GM23338 (cell line): ENCODE data around the gene ZSCAN1. TPM values are rescaled to one million over a fixed set of nuclear protein-coding genes. Genes with fewer than 3 reads are reported as not detected.

Experiments used
- ATAC-seq: fragments of 200-7000 bp; cut with Tn5 transposase; 3 replicates; pipeline ENCODE4 v1.9.1; 2020
- DNase-seq: peaks from one replicate; pipeline ENCODE4 v3.0.0-alpha.2; 2015; ENCODE audit warnings: low spot score
- H2AFZ ChIP-seq: fragments of 200-600 bp; sonication (generic); 2 replicates; pipeline ENCODE4 v1.8.0; 2016; ENCODE audit warnings: antibody characterized with exemption, mild to moderate bottlenecking, moderate library complexity
- H3F3A ChIP-seq: fragments of 200-600 bp; sonication (generic); replicated peaks from 2 replicates; pipeline ENCODE4 v1.8.0; 2017; ENCODE audit warnings: antibody characterized with exemption, mixed run types, low read depth
- H3K27ac ChIP-seq: fragments of 200-600 bp; sonication (generic); 2 replicates; pipeline ENCODE4 v1.6.1; 2016; ENCODE audit warnings: low read depth
- H3K27me3 ChIP-seq: fragments of 200-600 bp; sonication (generic); 2 replicates; pipeline ENCODE4 v1.8.0; 2016; ENCODE audit warnings: mild to moderate bottlenecking, mixed run types, moderate library complexity; ENCODE audit not compliant: insufficient read depth
- H3K36me3 ChIP-seq: fragments of 200-600 bp; sonication (generic); 2 replicates; pipeline ENCODE4 v1.8.0; 2016; ENCODE audit warnings: mild to moderate bottlenecking; ENCODE audit not compliant: insufficient read depth
- H3K4me1 ChIP-seq: fragments of 200-600 bp; sonication (generic); 2 replicates; pipeline ENCODE4 v1.8.0; 2016; ENCODE audit warnings: mild to moderate bottlenecking, moderate library complexity; ENCODE audit not compliant: insufficient read depth
- H3K4me2 ChIP-seq: fragments of 200-600 bp; sonication (generic); 2 replicates; pipeline ENCODE4 v1.7.1; 2017; ENCODE audit warnings: mixed run types
- H3K4me3 ChIP-seq: fragments of 200-600 bp; sonication (generic); 2 replicates; pipeline ENCODE4 v1.6.1; 2016; ENCODE audit warnings: mixed run types
- H3K79me2 ChIP-seq: fragments of 200-600 bp; sonication (generic); replicated peaks from 2 replicates; pipeline ENCODE4 v1.8.0; 2017; ENCODE audit warnings: mild to moderate bottlenecking; ENCODE audit not compliant: insufficient read depth
- H3K9me2 ChIP-seq: fragments of 200-600 bp; sonication (generic); 2 replicates; pipeline ENCODE4 v1.8.0; 2017; ENCODE audit not compliant: insufficient read depth
- H4K20me1 ChIP-seq: fragments of 200-600 bp; sonication (generic); replicated peaks from 2 replicates; pipeline ENCODE4 v1.8.0; 2017; ENCODE audit warnings: mild to moderate bottlenecking; ENCODE audit not compliant: insufficient read depth
- H3K27ac Mint-ChIP-seq: 2 replicates; pipeline ENCODE4 v1.8.0; 2020; ENCODE audit warnings: inconsistent platforms, mild to moderate bottlenecking, moderate library complexity, mixed read lengths
- H3K27me3 Mint-ChIP-seq: 3 replicates; pipeline ENCODE4 v1.8.0; 2022; ENCODE audit warnings: low read depth, mild to moderate bottlenecking, moderate library complexity, mixed read lengths, inconsistent platforms; ENCODE audit not compliant: insufficient read depth, poor library complexity
- H3K36me3 Mint-ChIP-seq: 3 replicates; pipeline ENCODE4 v1.8.0; 2021; ENCODE audit warnings: low read depth, mild to moderate bottlenecking, inconsistent platforms, moderate library complexity, mixed read lengths
- H3K4me1 Mint-ChIP-seq: 3 replicates; pipeline ENCODE4 v1.8.0; 2020; ENCODE audit warnings: mild to moderate bottlenecking, inconsistent platforms, mixed read lengths
- H3K4me3 Mint-ChIP-seq: 3 replicates; pipeline ENCODE4 v1.8.0; 2021; ENCODE audit warnings: moderate library complexity, mild to moderate bottlenecking, inconsistent platforms, mixed read lengths
- H3K9me3 Mint-ChIP-seq: 3 replicates; pipeline ENCODE4 v1.8.0; 2020; ENCODE audit warnings: moderate library complexity, mild to moderate bottlenecking, inconsistent platforms, mixed read lengths
- CREB1 ChIP-seq: fragments of 250-450 bp; sonication (Bioruptor Pico); IDR thresholded peaks from 2 replicates; pipeline ENCODE4 v1.5.0; 2020; ENCODE audit warnings: low read depth, mild to moderate bottlenecking, moderate library complexity
- CTCF ChIP-seq, 2 experiments: fragments of 200-600 bp in 1 of 2; sonication (generic) in 1 of 2; conservative IDR thresholded peaks; 2 replicates each; pipeline versions ENCODE4 v1.5.1 to v1.6.1; 2016 to 2017; ENCODE audit warnings: antibody characterized with exemption in 2 of 2, low read depth in 2 of 2, mild to moderate bottlenecking in 2 of 2, moderate library complexity in 1 of 2
- ETS1 ChIP-seq: IDR thresholded peaks from 2 replicates; pipeline ENCODE4 v1.6.1; 2016; ENCODE audit warnings: antibody characterized with exemption
- EZH2 ChIP-seq: fragments of 200-600 bp; sonication (generic); IDR thresholded peaks from one replicate; pipeline ENCODE4 v1.8.0; 2017; ENCODE audit warnings: antibody characterized with exemption, mild to moderate bottlenecking, low read depth; ENCODE audit not compliant: unreplicated experiment
- EZH2phosphoT487 ChIP-seq: fragments of 200-600 bp; sonication (generic); IDR thresholded peaks from one replicate; pipeline ENCODE4 v1.8.1; 2018; ENCODE audit warnings: antibody characterized with exemption; ENCODE audit not compliant: unreplicated experiment
- JUNB ChIP-seq: IDR thresholded peaks from one replicate; pipeline ENCODE4 v1.6.1; 2016; ENCODE audit warnings: antibody characterized with exemption; ENCODE audit not compliant: unreplicated experiment
- NANOG ChIP-seq: IDR thresholded peaks from 2 replicates; pipeline ENCODE4 v1.6.1; 2016; ENCODE audit warnings: antibody characterized with exemption, borderline replicate concordance
- POLR2AphosphoS5 ChIP-seq: IDR thresholded peaks from 2 replicates; pipeline ENCODE4 v1.6.1; 2016; ENCODE audit warnings: antibody characterized with exemption, low read depth
- REST ChIP-seq: IDR thresholded peaks from one replicate; pipeline ENCODE4 v1.6.1; 2018; ENCODE audit warnings: antibody characterized with exemption; ENCODE audit not compliant: unreplicated experiment
- STAT1 ChIP-seq: IDR thresholded peaks from one replicate; pipeline ENCODE4 v1.6.1; 2016; ENCODE audit warnings: antibody characterized with exemption; ENCODE audit not compliant: unreplicated experiment
- ZNF114 ChIP-seq: fragments of 250-450 bp; sonication (Bioruptor Pico); IDR thresholded peaks from 2 replicates; pipeline ENCODE4 v1.5.0; 2020; ENCODE audit warnings: mild to moderate bottlenecking, moderate library complexity
- ZNF331 ChIP-seq: fragments of 250-450 bp; sonication (Bioruptor Pico); IDR thresholded peaks from 2 replicates; pipeline ENCODE4 v1.5.0; 2020; ENCODE audit warnings: low read depth, mild to moderate bottlenecking, moderate library complexity
- ZNF462 ChIP-seq: fragments of 250-450 bp; sonication (Bioruptor Pico); IDR thresholded peaks from 2 replicates; pipeline ENCODE4 v1.5.0; 2020; ENCODE audit warnings: mild to moderate bottlenecking, moderate library complexity
- polyA plus RNA-seq: library from polyadenylated mRNA; unstranded; fragments of >200 nt; fragmentation: Nextera tagmentation; extraction: Ambion mirVana; gene quantifications from 2 replicates; pipeline ENCODE4 v1.2.1, GENCODE V29; 2016
- total RNA-seq: library from RNA; depleted of rRNA; stranded (reverse); fragments of >200 nt; shearing (Covaris generic); gene quantifications from 2 replicates; pipeline ENCODE4 v1.2.3, GENCODE V29; 2014

ZSCAN1 gene
- total and polyA plus RNA-seq, 2 experiments from 2014 or later: 1.5 to 3.9 TPM

GRCh38 chr19:58052256-58052655, 18.4 kb downstream of the ZSCAN1 start:
- Mint-ChIP-seq H3K27me3 (peaks cover 14% of the 10 kb centered on the region), H3K4me3 (no peak overlapping the region), H3K27ac (no peak overlapping the region), H3K4me1 (no peaks in the 10 kb centered on the region; the same call in 2 of the 3 replicates), H3K9me3 (peaks cover 86% of the 10 kb centered on the region), H3K36me3 (peaks cover 33% of the 10 kb centered on the region)
- Histone ChIP-seq H3K4me1 (0 out of 2 replicates have a peak, but pooled peaks cover 7% of the 10 kb centered on the region), H3F3A (no peaks in the 10 kb centered on the region), H2AFZ (no peak overlapping the region), H3K27ac (no peak overlapping the region), H4K20me1 (no peaks in the 10 kb centered on the region), H3K9me2 (no peaks in the 10 kb centered on the region), H3K27me3 (no peaks in the 10 kb centered on the region), H3K4me3 (no peak overlapping the region), H3K79me2 (no peaks in the 10 kb centered on the region), H3K36me3 (no peaks in the 10 kb centered on the region), H3K4me2 (no peak overlapping the region)
- no peak for TF ChIP-seq ZNF114 (CRISPR knock-in tag)
- no peak for TF ChIP-seq POLR2AphosphoS5
- no peak for TF ChIP-seq JUNB
- no peak for TF ChIP-seq ZNF331 (CRISPR knock-in tag)
- no peak for TF ChIP-seq REST
- TF ChIP-seq CREB1 (CRISPR knock-in tag): no peak
- TF ChIP-seq STAT1: no peak
- no peak for TF ChIP-seq NANOG
- no peak for TF ChIP-seq EZH2
- no peak for TF ChIP-seq ZNF462 (CRISPR knock-in tag)
- no peak for TF ChIP-seq CTCF (conservative IDR thresholded peaks at IDR 0.05; ENCODE audit: low read depth in 2 of 2)
- no peak for TF ChIP-seq EZH2phosphoT487
- no peak for TF ChIP-seq ETS1
- DNase-seq (no peak), ATAC-seq (no peak)
